IMR-90 (cell line): ENCODE results near the gene GPR82. TPM values are rescaled to one million over a fixed set of nuclear protein-coding genes. Genes with fewer than 3 reads are reported as not detected.

Experiments
- ATAC-seq: fragments of 200-7000 bp; cut with Tn5 transposase; 2 replicates; pipeline ENCODE4 v1.9.1; 2020; ENCODE audit warnings: low read depth, mild to moderate bottlenecking, moderate library complexity
- BruUV-seq: library from RNA; stranded (reverse); fragments of 400-500 nt; replicated peaks from 2 replicates; lab custom pipeline; 2021; lab: Mats Ljungman, UMichigan
- CTCF ChIA-PET: fragments of 300-600 bp; formaldehyde crosslinking; extraction: SDS; loops from one replicate; lab custom pipeline; 2021; ENCODE audit warnings: antibody characterized with exemption; lab: Yijun Ruan, JAX
- POLR2A ChIA-PET: fragments of 300-600 bp; sonication (Branson Sonifier 250); formaldehyde crosslinking; loops from one replicate; lab custom pipeline; 2022; ENCODE audit warnings: antibody characterized with exemption; ENCODE audit not compliant: unreplicated experiment; lab: Charles Lee
- DNase-seq: peaks from one replicate; pipeline ENCODE4 v3.0.0; 2013
- H2AFZ ChIP-seq: replicated peaks from 2 replicates; pipeline ENCODE3; 2013; ENCODE audit warnings: low read length, mild to moderate bottlenecking; ENCODE audit not compliant: poor library complexity
- H2AK5ac ChIP-seq: 2 replicates; pipeline ENCODE4 v1.6.1; 2013; ENCODE audit warnings: low read depth, low read length, inconsistent platforms
- H2AK9ac ChIP-seq: replicated peaks from 2 replicates; pipeline ENCODE3; 2013; ENCODE audit warnings: mild to moderate bottlenecking, low read depth, low read length, moderate library complexity; ENCODE audit not compliant: poor library complexity
- H2BK120ac ChIP-seq: 2 replicates; pipeline ENCODE4 v1.6.1; 2013; ENCODE audit warnings: low read depth, low read length, inconsistent platforms
- H2BK15ac ChIP-seq: 3 replicates; pipeline ENCODE4 v1.6.1; 2013; ENCODE audit warnings: low read depth, low read length, inconsistent platforms
- H2BK20ac ChIP-seq: 2 replicates; pipeline ENCODE4 v1.6.1; 2013; ENCODE audit warnings: low read depth, mild to moderate bottlenecking, inconsistent platforms, low read length, moderate library complexity
- H2BK5ac ChIP-seq: 2 replicates; pipeline ENCODE4 v1.6.1; 2013; ENCODE audit warnings: mild to moderate bottlenecking, low read depth, low read length, inconsistent platforms; ENCODE audit not compliant: poor library complexity, severe bottlenecking
- H3K14ac ChIP-seq: replicated peaks from 2 replicates; pipeline ENCODE4 v1.6.1; 2013; ENCODE audit warnings: low read depth, low read length, inconsistent platforms
- H3K18ac ChIP-seq: 2 replicates; pipeline ENCODE4 v1.6.1; 2013; ENCODE audit warnings: low read depth, low read length, control low read depth
- H3K23ac ChIP-seq: 2 replicates; pipeline ENCODE4 v1.6.1; 2013; ENCODE audit warnings: low read depth, low read length, inconsistent platforms
- H3K27ac ChIP-seq: 2 replicates; pipeline ENCODE4 v1.5.1; 2013; ENCODE audit warnings: mild to moderate bottlenecking, control low read depth, low read length; ENCODE audit not compliant: insufficient read depth
- H3K27me3 ChIP-seq: 2 replicates; pipeline ENCODE4 v1.6.1; 2013; ENCODE audit warnings: low read length; ENCODE audit not compliant: control insufficient read depth, insufficient read depth
- H3K36me3 ChIP-seq: 2 replicates; pipeline ENCODE4 v1.6.1; 2013; ENCODE audit warnings: low read length, mixed read lengths; ENCODE audit not compliant: control insufficient read depth, insufficient read depth
- H3K4ac ChIP-seq: 2 replicates; pipeline ENCODE4 v1.6.1; 2013; ENCODE audit warnings: low read depth, low read length, inconsistent platforms
- H3K4me1 ChIP-seq: 2 replicates; pipeline ENCODE4 v1.6.1; 2013; ENCODE audit warnings: low read length, mixed read lengths; ENCODE audit not compliant: control insufficient read depth, insufficient read depth
- H3K4me2 ChIP-seq: 2 replicates; pipeline ENCODE4 v1.6.1; 2013; ENCODE audit warnings: low read depth, mild to moderate bottlenecking, control low read depth, low read length, moderate library complexity
- H3K4me3 ChIP-seq: 2 replicates; pipeline ENCODE4 v1.5.1; 2013; ENCODE audit warnings: low read depth, mild to moderate bottlenecking, control low read depth, low read length, moderate library complexity; ENCODE audit not compliant: insufficient read depth
- H3K56ac ChIP-seq: 2 replicates; pipeline ENCODE4 v1.6.1; 2013; ENCODE audit warnings: low read length, inconsistent platforms; ENCODE audit not compliant: insufficient read depth; ENCODE audit errors: extremely low read depth
- H3K79me1 ChIP-seq, 2 experiments: 2 replicates each; pipeline ENCODE4 v1.6.1; 2013; ENCODE audit warnings: low read length in 2 of 2, inconsistent platforms in 1 of 2, low read depth in 1 of 2
- H3K9ac ChIP-seq: 2 replicates; pipeline ENCODE4 v1.6.1; 2013; ENCODE audit warnings: low read depth, low read length, control low read depth
- H3K9me1 ChIP-seq: 2 replicates; pipeline ENCODE4 v1.6.1; 2013; ENCODE audit warnings: low read length, inconsistent platforms; ENCODE audit not compliant: insufficient read depth
- H3K9me3 ChIP-seq: 2 replicates; pipeline ENCODE4 v1.6.1; 2013; ENCODE audit warnings: low read length; ENCODE audit not compliant: control insufficient read depth, insufficient read depth
- H4K20me1 ChIP-seq: 2 replicates; pipeline ENCODE4 v1.6.1; 2013; ENCODE audit warnings: low read length, inconsistent platforms; ENCODE audit not compliant: insufficient read depth
- H4K5ac ChIP-seq: 2 replicates; pipeline ENCODE4 v1.6.1; 2013; ENCODE audit warnings: mild to moderate bottlenecking, low read depth, low read length, control low read depth
- H4K8ac ChIP-seq, 2 experiments: 2 replicates each; pipeline ENCODE4 v1.6.1; 2013; ENCODE audit warnings: low read depth in 2 of 2, low read length in 2 of 2, control low read depth in 1 of 2, inconsistent platforms in 1 of 2
- H4K91ac ChIP-seq: 2 replicates; pipeline ENCODE4 v1.6.1; 2013; ENCODE audit warnings: low read depth, low read length, inconsistent platforms; ENCODE audit not compliant: insufficient read depth
- RAD21 ChIP-seq: IDR thresholded peaks from 2 replicates; pipeline ENCODE4 v1.6.1; 2012; ENCODE audit warnings: low read length, improper control_type of control experiment
- WGBS, 2 experiments: methylation state at CpG; one replicate each; pipeline versions ENCODE4 v1.1.5 to v1.1.7; 2013; ENCODE audit warnings: missing lambda C conversion rate in 2 of 2; ENCODE audit not compliant: insufficient read length in 1 of 2; ENCODE audit errors: extremely low coverage in 2 of 2; 5-methylcytosine and 5-hydroxymethylcytosine counted together
- dilution Hi-C: fragments of 300-500 bp; cut with HindIII; formaldehyde crosslinking; loops from one replicate; pipeline ENCODE4 v1.14.3; 2018; ENCODE audit warnings: low sequenced_read_pairs; ENCODE audit not compliant: unreplicated experiment
- in situ Hi-C: fragments of 300-500 bp; cut with MboI; formaldehyde crosslinking; loops from 3 replicates; pipeline ENCODE4 v1.14.3; 2019; ENCODE audit warnings: low sequenced_read_pairs, inconsistent platforms, mixed read lengths
- intact Hi-C: fragments of 100-400 bp; cut with micrococcal nuclease; formaldehyde crosslinking; loops from 2 replicates; pipeline ENCODE4 v1.10.0; 2022
- polyA plus RNA-seq, 3 experiments: library from polyadenylated mRNA; depleted of rRNA; stranded (reverse); fragments of >200 nt; gene quantifications; 2 replicates each; pipeline ENCODE4 v1.2.3, GENCODE V29; 2012; ENCODE audit warnings: low replicate concordance in 1 of 3
- total RNA-seq: library from RNA; depleted of rRNA; stranded (reverse); fragments of >200 nt; gene quantifications from 2 replicates; pipeline ENCODE4 v1.2.3, GENCODE V29; 2012
- TF ChIP-seq, protein P1 (sequence below): conservative IDR thresholded peaks from 2 replicates; pipeline ENCODE4 v1.5.1; 2012; ENCODE audit warnings: mild to moderate bottlenecking, low read depth, low read length, improper control_type of control experiment

Gene GPR82
- total and polyA plus RNA-seq, 2 of the 4 experiments (the other 2 are of a cell fraction) = not detected

DNA sequence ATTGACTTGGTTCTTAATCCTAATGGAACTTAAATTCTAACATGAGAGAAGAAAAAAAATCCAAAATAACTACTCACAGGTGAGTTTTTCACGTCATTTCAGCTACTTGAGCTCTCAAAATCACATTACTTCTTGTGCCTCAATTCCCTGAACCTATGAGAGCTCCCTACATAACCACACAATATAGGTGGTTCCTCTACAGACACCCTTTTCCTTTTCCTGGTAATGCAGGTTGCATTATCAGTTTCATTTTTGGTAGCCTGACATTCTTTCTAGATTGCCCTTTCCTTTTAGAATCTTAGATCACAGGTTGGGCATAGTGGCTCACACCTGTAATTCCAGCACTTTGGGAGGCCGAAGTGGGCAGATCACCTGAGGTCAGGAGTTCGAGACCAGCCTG is 31.0 kb upstream of the GPR82 start:
- H3K27ac ChIP-seq = no peak overlapping the region
- H2BK5ac ChIP-seq = no peak overlapping the region
- no peaks in the 10 kb centered on the region for H3K4me1 ChIP-seq
- no peak for TF ChIP-seq RAD21
- TF ChIP-seq, protein P1, sequence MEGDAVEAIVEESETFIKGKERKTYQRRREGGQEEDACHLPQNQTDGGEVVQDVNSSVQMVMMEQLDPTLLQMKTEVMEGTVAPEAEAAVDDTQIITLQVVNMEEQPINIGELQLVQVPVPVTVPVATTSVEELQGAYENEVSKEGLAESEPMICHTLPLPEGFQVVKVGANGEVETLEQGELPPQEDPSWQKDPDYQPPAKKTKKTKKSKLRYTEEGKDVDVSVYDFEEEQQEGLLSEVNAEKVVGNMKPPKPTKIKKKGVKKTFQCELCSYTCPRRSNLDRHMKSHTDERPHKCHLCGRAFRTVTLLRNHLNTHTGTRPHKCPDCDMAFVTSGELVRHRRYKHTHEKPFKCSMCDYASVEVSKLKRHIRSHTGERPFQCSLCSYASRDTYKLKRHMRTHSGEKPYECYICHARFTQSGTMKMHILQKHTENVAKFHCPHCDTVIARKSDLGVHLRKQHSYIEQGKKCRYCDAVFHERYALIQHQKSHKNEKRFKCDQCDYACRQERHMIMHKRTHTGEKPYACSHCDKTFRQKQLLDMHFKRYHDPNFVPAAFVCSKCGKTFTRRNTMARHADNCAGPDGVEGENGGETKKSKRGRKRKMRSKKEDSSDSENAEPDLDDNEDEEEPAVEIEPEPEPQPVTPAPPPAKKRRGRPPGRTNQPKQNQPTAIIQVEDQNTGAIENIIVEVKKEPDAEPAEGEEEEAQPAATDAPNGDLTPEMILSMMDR = no peak
- no peak overlapping the region for H2BK20ac ChIP-seq
- no peaks in the 10 kb centered on the region for H3K9me3 ChIP-seq
- H4K20me1 ChIP-seq = no peaks in the 10 kb centered on the region
- DNase-seq (no peak), ATAC-seq (no peak)
- no TSS peak for BruUV-seq
- H3K9me1 ChIP-seq = no peaks in the 10 kb centered on the region
- H2BK15ac ChIP-seq = no peak overlapping the region
- H4K8ac ChIP-seq = no peak overlapping the region
- no CpG with 5 or more reads among the region's 3 CpGs for WGBS, 2 experiments
- H3K79me1 ChIP-seq = no peaks in the 10 kb centered on the region
- H3K4me3 ChIP-seq = no peak overlapping the region
- H3K14ac ChIP-seq = no peak overlapping the region
- H3K36me3 ChIP-seq = no peaks in the 10 kb centered on the region
- H2AK9ac ChIP-seq = no peak overlapping the region
- no peak overlapping the region for H3K18ac ChIP-seq
- ChIA-PET CTCF (no interaction called here), POLR2A (no interaction called here)
- H3K4ac ChIP-seq = no peak overlapping the region
- H3K4me2 ChIP-seq = no peak overlapping the region
- H3K23ac ChIP-seq = no peak overlapping the region
- no peaks in the 10 kb centered on the region for H3K27me3 ChIP-seq
- no peak overlapping the region for H3K9ac ChIP-seq
- dilution Hi-C loops (no loop called here), in situ Hi-C loops (no loop called here), intact Hi-C loops (no loop called here)
- no peak overlapping the region for H2BK120ac ChIP-seq
- H4K91ac ChIP-seq = no peak overlapping the region
- no peak overlapping the region for H4K5ac ChIP-seq
- no peak overlapping the region for H3K56ac ChIP-seq
- H2AK5ac ChIP-seq = no peak overlapping the region
- H2AFZ ChIP-seq = no peak overlapping the region
